CD4-positive, alpha-beta T cell treated with Interleukin-15 for 1 hour (primary cell): ENCODE results near the gene DUOX1.

ENCODE experiments used
- DNase-seq: peaks from one replicate; pipeline ENCODE4 v3.0.0-alpha.2; 2020

Gene DUOX1

DNA sequence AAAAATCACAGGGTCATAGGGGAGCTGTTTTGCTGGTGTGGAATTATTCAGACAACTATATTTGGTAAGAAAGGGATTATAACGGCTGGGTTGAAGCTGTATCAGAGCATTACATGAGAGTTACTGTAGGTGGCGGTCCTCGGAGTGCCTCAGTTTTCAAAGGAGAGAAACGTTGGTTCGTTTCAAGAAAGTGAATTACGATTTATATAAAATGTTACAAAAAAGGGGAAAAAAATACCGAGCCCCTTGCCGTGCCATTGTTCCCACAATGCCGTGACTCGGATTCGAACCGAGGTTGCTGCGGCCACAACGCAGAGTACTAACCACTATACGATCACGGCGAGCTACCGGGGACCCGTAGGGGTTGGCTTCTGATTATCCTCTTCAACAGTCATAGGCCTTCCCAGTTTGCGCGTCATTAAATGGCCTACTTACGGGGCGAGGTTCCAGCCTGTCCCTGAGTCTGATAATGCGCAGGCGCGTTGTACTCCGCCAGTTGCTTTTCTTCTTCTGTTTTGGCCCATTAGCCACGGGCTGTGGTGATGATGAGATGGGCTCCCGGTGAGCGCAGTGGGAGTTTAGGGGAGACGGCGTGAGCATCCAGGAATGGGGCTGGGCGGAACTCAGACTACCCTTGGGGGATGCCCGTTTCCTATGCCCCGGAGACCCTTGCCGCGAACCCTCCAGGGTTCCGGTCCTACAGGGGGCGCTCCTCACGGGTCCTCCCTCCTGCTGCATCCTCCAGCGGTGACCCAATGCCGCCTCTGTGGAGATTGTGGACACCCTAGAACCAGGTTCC, 68.7 kb downstream of the DUOX1 start:
- DNase-seq, result peak; percentile 98

DNA sequence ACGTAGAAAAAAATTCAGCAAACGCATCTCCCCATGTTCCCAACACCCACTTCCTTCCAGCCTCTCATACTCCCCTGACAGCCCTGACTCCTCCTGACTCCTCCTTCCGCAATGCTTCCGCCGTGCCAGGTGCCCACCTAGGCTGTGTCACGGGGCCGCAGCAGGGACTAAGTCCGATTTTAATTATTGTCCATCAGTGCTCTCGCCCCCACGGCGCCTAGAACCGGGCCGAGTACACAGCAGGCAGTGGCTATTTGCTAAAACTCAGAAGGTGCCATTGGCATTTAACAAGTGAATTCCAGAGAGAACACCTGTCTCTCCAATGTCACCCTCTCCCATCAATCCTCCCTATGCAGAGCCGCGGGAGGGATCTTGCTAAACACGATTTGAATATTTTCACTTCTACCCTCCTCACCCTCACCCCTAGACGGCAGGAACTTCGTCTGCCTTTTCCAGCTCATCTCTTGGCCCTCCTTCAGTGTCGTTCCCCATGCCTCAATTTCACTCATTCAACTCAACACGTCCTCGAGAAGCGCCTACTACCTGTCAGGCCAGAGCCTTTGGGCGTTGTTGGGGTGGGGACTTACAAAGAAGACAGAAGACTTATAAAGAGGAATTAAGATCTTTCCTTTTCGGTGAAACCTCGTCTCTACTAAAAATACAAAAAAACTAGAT, 69.5 kb downstream of the DUOX1 start:
- peak; percentile 48 for DNase-seq

DNA sequence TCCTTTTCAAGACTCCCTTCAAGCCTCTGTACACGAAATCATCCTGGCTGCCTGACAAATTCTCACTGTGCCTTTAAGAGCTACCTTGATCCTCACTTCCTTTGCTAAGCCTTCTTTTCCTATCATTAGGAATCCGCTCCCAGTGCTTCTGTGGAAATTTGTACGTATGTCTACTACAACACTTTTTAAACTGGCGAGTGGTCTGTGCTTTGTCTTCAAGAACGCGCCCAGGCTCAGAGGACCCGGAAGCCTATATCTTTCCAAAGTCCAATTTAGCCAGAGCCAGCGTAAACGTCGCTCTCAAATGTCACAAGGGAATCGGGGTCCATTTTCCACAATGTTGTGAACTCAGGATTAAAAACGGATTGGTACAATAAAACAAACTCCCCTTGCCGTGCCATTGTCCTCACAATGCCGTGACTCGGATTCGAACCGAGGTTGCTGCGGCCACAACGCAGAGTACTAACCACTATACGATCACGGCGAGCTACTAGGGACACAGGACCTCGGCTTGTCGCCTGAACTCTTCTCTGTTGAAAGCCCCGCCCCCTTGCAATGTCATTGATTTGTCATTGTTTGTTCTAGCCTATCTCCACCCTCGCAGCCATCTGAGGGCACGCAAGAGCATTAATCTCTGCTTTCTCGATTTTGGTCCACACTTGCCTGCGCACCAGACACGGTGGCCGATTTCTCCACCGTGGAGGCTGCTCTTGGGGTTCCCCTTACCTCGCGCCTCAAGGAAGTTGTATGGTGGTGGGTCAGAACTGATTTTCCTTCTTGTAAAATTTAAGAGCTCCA, 70.4 kb downstream of the DUOX1 start:
- DNase-seq, result peak; percentile 97

DNA sequence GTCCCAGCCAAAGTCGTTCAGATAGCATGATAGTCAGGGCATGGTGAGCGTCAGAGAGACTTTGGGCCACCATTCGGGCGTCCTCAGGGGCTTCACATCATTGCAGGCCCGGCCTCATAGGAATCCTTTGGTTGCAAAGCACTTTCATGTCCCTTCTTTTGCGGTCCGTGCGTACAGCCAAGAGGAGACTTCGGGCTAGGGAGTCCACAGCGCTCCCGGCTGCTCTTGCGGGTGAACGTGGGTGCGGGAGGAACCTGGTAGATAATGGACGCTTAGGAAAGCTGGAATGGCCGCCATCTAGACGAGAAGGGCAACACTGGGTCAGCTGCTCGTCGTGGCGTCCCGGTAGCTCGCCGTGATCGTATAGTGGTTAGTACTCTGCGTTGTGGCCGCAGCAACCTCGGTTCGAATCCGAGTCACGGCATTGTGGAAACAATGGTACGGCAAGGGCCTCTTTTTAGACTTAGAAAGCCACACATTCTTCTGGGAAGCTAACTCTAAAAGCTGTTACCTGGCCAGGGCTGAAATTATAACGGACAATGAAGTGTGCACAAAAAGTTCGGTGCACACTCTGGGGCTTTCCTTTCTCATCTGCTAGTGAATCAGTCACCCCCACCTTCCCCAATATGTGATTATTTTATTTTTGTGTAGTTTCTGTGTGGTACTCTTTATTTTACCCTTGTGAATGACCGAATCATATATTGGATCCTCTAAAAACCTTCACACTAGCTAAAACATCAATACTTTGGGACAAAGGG, 71.2 kb downstream of the DUOX1 start:
- DNase-seq, result peak; percentile 85

DNA sequence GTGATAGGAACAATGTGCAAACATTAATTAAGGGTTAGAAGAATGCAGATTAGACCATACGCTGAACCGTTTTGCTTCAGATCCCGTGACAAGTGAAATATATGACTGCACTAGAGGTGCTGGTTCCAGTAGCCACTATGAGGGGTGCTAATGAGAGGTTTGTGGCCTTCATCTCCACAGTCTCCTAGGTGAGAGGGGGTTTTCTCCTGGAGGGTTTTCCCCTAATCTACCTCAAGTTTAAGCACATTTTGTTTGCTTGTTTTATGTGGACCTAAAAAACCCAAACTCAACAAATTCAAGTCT, 71.7 kb downstream of the DUOX1 start:
- DNase-seq, result no peak

DNA sequence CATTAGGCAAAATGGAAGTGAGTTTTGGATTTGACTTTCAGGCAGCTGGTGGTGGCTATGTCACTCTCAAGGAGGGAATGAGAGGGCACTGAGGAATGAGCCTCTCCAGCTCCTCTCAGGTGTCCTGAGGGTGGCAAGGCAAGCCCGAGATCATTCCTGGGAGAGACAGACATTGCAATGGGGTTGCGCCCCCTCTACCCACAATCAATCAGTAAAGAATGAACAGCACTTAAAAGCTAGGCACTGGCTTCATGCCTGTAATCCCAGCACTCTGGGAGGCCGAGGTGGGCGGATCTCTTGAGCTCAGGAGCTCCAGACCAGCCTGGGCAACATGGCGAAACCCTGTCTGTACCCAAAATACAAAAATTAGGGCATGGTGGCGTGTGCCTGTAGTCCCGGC, 72.1 kb downstream of the DUOX1 start:
- DNase-seq, result no peak

DNA sequence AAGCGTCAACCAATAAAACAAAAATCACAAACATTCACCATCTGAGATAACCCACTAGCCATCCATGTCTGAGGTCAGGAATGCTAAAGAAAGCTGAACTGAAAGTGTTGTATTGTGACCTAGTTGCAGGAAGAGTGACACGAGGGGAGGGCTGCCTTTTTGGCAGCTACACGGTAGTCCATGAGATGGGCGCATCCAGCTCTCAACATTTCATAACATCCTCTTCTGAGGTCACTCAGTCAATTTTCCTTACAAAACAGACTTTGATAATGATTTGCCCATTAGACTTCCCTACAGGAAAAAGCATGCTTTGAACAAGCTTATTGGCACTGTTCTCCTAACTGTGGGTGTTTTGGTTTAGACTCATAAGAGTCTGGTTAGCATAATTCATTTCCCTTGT, 73.4 kb downstream of the DUOX1 start:
- DNase-seq, result no peak

DNA sequence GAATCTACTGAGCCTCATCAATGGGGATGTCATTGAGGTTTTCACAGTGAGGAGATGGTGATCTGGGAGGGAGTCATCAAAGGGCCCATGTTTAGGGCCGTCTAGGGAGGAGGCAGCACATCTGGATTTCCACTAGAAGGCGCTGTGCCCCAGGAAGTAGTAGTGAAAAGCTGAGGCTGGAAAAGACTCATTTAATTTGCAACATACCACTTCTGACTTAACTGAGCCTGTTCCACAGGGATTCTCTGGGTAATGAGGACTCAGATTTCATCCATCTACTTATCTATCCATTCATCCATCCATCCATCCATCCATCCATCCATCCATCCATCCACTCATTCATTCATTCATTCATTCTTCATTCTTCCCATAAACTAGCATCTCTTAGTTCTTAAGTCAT, 75.4 kb downstream of the DUOX1 start:
- peak; percentile 57 for DNase-seq

DNA sequence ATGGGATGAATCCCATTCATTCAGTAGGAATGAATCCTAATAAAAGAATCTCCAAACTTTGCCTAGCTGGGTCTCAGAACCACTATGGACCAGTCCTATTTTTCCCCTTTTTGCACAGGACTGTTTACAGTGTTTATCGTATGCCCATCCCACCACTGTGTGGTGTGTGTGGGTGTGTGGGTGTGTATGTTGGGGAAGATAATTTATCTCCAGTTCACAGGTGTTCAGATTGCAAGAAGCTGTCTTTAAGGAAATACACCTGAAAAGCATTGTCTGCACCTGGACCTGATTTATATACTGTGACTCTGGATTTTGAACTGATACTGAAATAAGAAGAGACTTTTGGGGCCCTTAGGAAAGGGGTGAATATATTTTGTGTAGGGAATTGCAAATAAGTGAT, 82.7 kb downstream of the DUOX1 start:
- no peak for DNase-seq
